ENCODE measurements around the gene KLHL26.

- TF ChIP-seq CTCF (IDR thresholded peaks at IDR 0.05; ENCODE audit: low read depth, low read length) (no peak), EZH2phosphoT487 (IDR thresholded peaks at IDR 0.05; ENCODE audit: low read depth) (no peak)
These were observed 32.6 kb downstream of the KLHL26 start for GRCh38 chr19:18669524-18669817.
